PFSK-1 (cell line): Measurements from ENCODE around the gene RAPH1.

Experiments used
- FOXP2 ChIP-seq: optimal IDR thresholded peaks from 2 replicates; pipeline ENCODE3; 2011; ENCODE audit warnings: borderline replicate concordance, control low read depth, inconsistent platforms; ENCODE audit not compliant: insufficient read depth; ENCODE audit errors: extremely low read length, extremely low read depth
- POLR2AphosphoS5 ChIP-seq: IDR thresholded peaks from 2 replicates; pipeline ENCODE4 v1.6.1; 2012; ENCODE audit warnings: low read depth, mild to moderate bottlenecking, control low read depth, low read length, moderate library complexity
- REST ChIP-seq, 2 experiments: IDR thresholded peaks; 2 replicates each; pipeline versions ENCODE4 v1.6.1 to v1.8.0; 2011 to 2012; ENCODE audit warnings: low read depth in 2 of 2, low read length in 2 of 2, control low read depth in 1 of 2, inconsistent platforms in 1 of 2, mild to moderate bottlenecking in 1 of 2, moderate library complexity in 1 of 2; ENCODE audit not compliant: insufficient read depth in 1 of 2
- SIN3A ChIP-seq: IDR thresholded peaks from 2 replicates; pipeline ENCODE4 v1.6.1; 2012; ENCODE audit warnings: mild to moderate bottlenecking, low read length, moderate library complexity, borderline replicate concordance; ENCODE audit not compliant: insufficient read depth
- TAF1 ChIP-seq: IDR thresholded peaks from 2 replicates; pipeline ENCODE4 v1.6.1; 2012; ENCODE audit warnings: low read length, control low read depth, borderline replicate concordance; ENCODE audit not compliant: insufficient read depth

RAPH1 gene

GRCh38 chr2:203510941-203511305 is 24.2 kb downstream of the RAPH1 start:
- no peak for TF ChIP-seq SIN3A

- TF ChIP-seq REST (IDR thresholded peaks at IDR 0.05; ENCODE audit: insufficient read depth in 1 of 2, low read depth in 2 of 2, low read length in 2 of 2) (no peak), SIN3A (no peak), FOXP2 (no peak), POLR2AphosphoS5 (no peak)
These were observed 24.7 kb downstream of the RAPH1 start for GRCh38 chr2:203510256-203510940.

GRCh38 chr2:203501873-203502272 is 33.2 kb downstream of the RAPH1 start:
- TF ChIP-seq POLR2AphosphoS5 (no peak), REST (IDR thresholded peaks at IDR 0.05; ENCODE audit: insufficient read depth in 1 of 2, low read depth in 2 of 2, low read length in 2 of 2) (no peak), FOXP2 (no peak), TAF1 (no peak), SIN3A (no peak)

- no peak for TF ChIP-seq POLR2AphosphoS5
- TF ChIP-seq SIN3A = no peak
- no peak for TF ChIP-seq REST (IDR thresholded peaks at IDR 0.05; ENCODE audit: insufficient read depth in 1 of 2, low read depth in 2 of 2, low read length in 2 of 2)
- no peak for TF ChIP-seq TAF1
- no peak for TF ChIP-seq FOXP2
These were observed 34.1 kb downstream of the RAPH1 start for GRCh38 chr2:203500951-203501350.

- no peak for TF ChIP-seq TAF1
These were observed 34.8 kb downstream of the RAPH1 start for GRCh38 chr2:203500297-203500696.

- TF ChIP-seq TAF1 (no peak), POLR2AphosphoS5 (no peak), SIN3A (no peak), REST (IDR thresholded peaks at IDR 0.05; ENCODE audit: insufficient read depth in 1 of 2, low read depth in 2 of 2, low read length in 2 of 2) (no peak), FOXP2 (no peak)
These were observed 36.9 kb downstream of the RAPH1 start for GRCh38 chr2:203498161-203498560.
